ENCODE measurements around the gene MMP14. TPM values are rescaled to one million over a fixed set of nuclear protein-coding genes. Genes with fewer than 3 reads are reported as not detected.

Gene MMP14
- total RNA-seq, 2 donors from 2014 or later, result 181 to 220 TPM

GRCh38 chr14:22819151-22819988 lies 17.0 kb upstream of the MMP14 start:
- no peaks in the 10 kb centered on the region for H3K36me3 ChIP-seq (ENCODE audit: control insufficient read depth, insufficient read depth, low read length)
- H3K4me1 ChIP-seq (ENCODE audit: control insufficient read depth, insufficient read depth, low read length), result peaks cover 18% of the 10 kb centered on the region
- H3K4me3 Mint-ChIP-seq, result peak overlapping the region; percentile 48
- H3K4me1 Mint-ChIP-seq, result peaks cover 59% of the 10 kb centered on the region
- no peaks in the 10 kb centered on the region for H3K36me3 Mint-ChIP-seq (ENCODE audit: low read depth)
- no peaks in the 10 kb centered on the region for H3K27me3 ChIP-seq (ENCODE audit: control insufficient read depth, insufficient read depth, low read length, poor library complexity, severe bottlenecking)
- H3K27ac Mint-ChIP-seq, result peak overlapping the region; percentile 77
- peak; percentile 89 for DNase-seq
- no peak overlapping the region for H3K4me3 ChIP-seq (ENCODE audit: low read length)
- H3K27me3 Mint-ChIP-seq (ENCODE audit: insufficient read depth), result peaks cover under 1% of the 10 kb centered on the region
- no peak overlapping the region for H3K27ac ChIP-seq (ENCODE audit: low read depth, low read length)
- 48 to 100% methylated on average over 1 to 10 of the region's 10 CpGs for WGBS, 2 experiments (ENCODE audit: insufficient coverage in 1 of 2, insufficient read length in 1 of 2)
- H3K9me3 Mint-ChIP-seq, result no peaks in the 10 kb centered on the region
- no peak for TF ChIP-seq CTCF (conservative IDR thresholded peaks at IDR 0.05)
- no peak overlapping the region for H3K9ac ChIP-seq (ENCODE audit: extremely low read depth, low read length, poor library complexity, severe bottlenecking)
- H3K9me3 ChIP-seq (ENCODE audit: control insufficient read depth, low read length), result no peaks in the 10 kb centered on the region

GRCh38 chr14:22820731-22821130 lies 15.7 kb upstream of the MMP14 start:
- no peak overlapping the region for H3K4me3 ChIP-seq (ENCODE audit: low read length)
- TF ChIP-seq CTCF (conservative IDR thresholded peaks at IDR 0.05), result no peak
- H3K9ac ChIP-seq (ENCODE audit: extremely low read depth, low read length, poor library complexity, severe bottlenecking), result no peak overlapping the region
- no peaks in the 10 kb centered on the region for H3K36me3 ChIP-seq (ENCODE audit: control insufficient read depth, insufficient read depth, low read length)
- H3K27me3 Mint-ChIP-seq (ENCODE audit: insufficient read depth), result peaks cover 3% of the 10 kb centered on the region
- H3K36me3 Mint-ChIP-seq (ENCODE audit: low read depth), result no peaks in the 10 kb centered on the region
- no peak overlapping the region for H3K27ac ChIP-seq (ENCODE audit: low read depth, low read length)
- WGBS, 2 experiments (ENCODE audit: insufficient coverage in 1 of 2, insufficient read length in 1 of 2), result 59 to 86% methylated on average over 1 of the region's 1 CpG
- H3K9me3 ChIP-seq (ENCODE audit: control insufficient read depth, low read length), result no peaks in the 10 kb centered on the region
- H3K4me1 Mint-ChIP-seq, result peaks cover 45% of the 10 kb centered on the region
- no peaks in the 10 kb centered on the region for H3K9me3 Mint-ChIP-seq
- H3K4me1 ChIP-seq (ENCODE audit: control insufficient read depth, insufficient read depth, low read length), result peaks cover 15% of the 10 kb centered on the region
- H3K4me3 Mint-ChIP-seq, result peak overlapping the region; percentile 67
- no peaks in the 10 kb centered on the region for H3K27me3 ChIP-seq (ENCODE audit: control insufficient read depth, insufficient read depth, low read length, poor library complexity, severe bottlenecking)
- peak overlapping the region; percentile 93 for H3K27ac Mint-ChIP-seq
- DNase-seq, result no peak

GRCh38 chr14:22821193-22822015 lies 15.0 kb upstream of the MMP14 start:
- peaks cover 5% of the 10 kb centered on the region for H3K27me3 Mint-ChIP-seq (ENCODE audit: insufficient read depth)
- no peak for TF ChIP-seq CTCF (conservative IDR thresholded peaks at IDR 0.05)
- H3K27ac Mint-ChIP-seq, result peak overlapping the region; percentile 93
- H3K4me3 ChIP-seq (ENCODE audit: low read length), result peak overlapping the region; percentile 73
- no peaks in the 10 kb centered on the region for H3K9me3 Mint-ChIP-seq
- DNase-seq, result peak; percentile 78
- H3K4me1 Mint-ChIP-seq, result peaks cover 42% of the 10 kb centered on the region
- H3K4me1 ChIP-seq (ENCODE audit: control insufficient read depth, insufficient read depth, low read length), result peaks cover 15% of the 10 kb centered on the region
- H3K4me3 Mint-ChIP-seq, result peak overlapping the region; percentile 67
- H3K9ac ChIP-seq (ENCODE audit: extremely low read depth, low read length, poor library complexity, severe bottlenecking), result no peak overlapping the region
- H3K27ac ChIP-seq (ENCODE audit: low read depth, low read length), result no peak overlapping the region
- 36 to 41% methylated on average over 15 to 24 of the region's 24 CpGs for WGBS, 2 experiments (ENCODE audit: insufficient coverage in 1 of 2, insufficient read length in 1 of 2)
- no peaks in the 10 kb centered on the region for H3K9me3 ChIP-seq (ENCODE audit: control insufficient read depth, low read length)
- no peaks in the 10 kb centered on the region for H3K36me3 Mint-ChIP-seq (ENCODE audit: low read depth)
- H3K36me3 ChIP-seq (ENCODE audit: control insufficient read depth, insufficient read depth, low read length), result no peaks in the 10 kb centered on the region
- no peaks in the 10 kb centered on the region for H3K27me3 ChIP-seq (ENCODE audit: control insufficient read depth, insufficient read depth, low read length, poor library complexity, severe bottlenecking)
